Activated T-helper 1 cell treated with Interleukin-2 at 50 U/mL for 16 hours (primary cell): ENCODE results near the gene TFDP2.
"Not testable (repeated sequence)": the region's sequence is repeated elsewhere in the genome, so short reads cannot be mapped to it uniquely, and the experiment has no call there.

Experiments used
- DNase-seq: peaks from one replicate; pipeline ENCODE4 v3.0.0-alpha.2; 2020; ENCODE audit warnings: low read depth

Gene TFDP2

DNA sequence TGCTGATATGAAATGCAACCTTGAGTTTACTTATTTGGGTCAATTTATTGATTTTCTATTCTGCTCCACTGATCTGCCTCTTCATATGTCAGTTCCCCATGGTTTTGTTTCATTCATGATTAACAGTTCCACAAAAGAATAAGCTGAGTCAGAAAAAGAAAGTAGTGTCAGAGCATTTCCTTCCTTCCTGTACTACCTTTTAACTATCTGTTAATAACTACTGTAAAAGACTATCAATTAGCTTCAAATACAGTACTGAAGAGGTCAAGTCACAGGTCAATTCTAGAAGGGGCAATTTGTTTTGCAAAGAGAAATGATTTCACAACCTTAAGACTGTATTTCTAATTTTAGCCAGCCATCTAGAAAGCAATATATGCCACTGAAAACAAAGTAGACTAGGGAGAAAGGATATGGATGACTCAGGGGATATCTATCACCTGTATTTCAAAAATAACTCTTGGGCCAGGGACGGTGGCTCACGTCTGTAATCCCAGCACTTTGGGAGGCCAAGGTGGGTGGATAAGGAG lies 129.5 kb downstream of the TFDP2 start:
- no peak for DNase-seq

DNA sequence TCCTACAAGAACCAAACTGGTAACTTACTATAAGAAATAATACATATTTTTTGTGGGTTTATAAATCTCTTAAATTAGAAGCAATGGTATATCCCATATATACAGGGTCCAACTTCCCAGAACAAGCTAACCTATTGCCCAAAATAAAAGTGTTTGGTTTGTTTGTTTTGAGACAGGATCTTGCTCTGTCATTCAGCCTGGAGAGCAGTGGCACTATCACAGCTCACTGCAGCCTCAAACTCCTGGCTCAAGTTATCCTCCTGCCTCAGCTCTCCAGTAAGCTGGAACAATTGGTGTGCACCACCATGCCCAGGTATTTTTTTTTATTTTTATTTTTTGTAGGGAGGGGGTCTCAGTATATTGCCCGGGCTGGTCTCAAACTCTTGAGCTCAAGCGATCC lies 135.4 kb downstream of the TFDP2 start:
- DNase-seq, result no peak

DNA sequence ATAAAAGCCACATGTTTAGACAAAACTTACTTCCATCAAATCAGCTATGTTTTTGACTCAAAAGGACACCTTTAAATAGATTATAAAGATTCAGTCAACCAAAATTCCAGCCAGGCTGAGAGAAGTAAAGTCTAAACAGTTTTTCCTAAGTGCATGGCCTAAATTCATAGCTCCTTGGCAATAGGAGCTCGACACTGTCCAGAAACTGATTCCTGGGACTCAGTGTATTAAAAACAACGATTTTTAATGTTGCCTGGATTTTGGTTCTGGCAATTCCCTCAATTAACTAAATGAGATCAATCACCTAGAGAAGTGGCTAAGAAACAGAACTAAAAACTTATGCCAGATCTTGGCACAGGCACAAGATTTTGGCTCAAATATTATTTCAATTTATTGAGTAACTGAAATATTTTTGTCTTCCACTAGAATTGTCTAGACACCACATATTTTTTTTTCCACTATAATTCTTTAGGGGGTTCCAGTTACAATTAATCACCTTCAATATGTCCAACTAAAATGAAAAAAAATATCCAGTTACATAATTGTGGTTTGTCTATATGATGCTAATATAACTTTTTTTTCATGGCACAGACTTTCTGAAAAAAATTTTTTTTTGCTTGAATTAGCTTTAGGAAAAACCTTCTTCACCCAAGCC lies 135.9 kb downstream of the TFDP2 start:
- no peak for DNase-seq

DNA sequence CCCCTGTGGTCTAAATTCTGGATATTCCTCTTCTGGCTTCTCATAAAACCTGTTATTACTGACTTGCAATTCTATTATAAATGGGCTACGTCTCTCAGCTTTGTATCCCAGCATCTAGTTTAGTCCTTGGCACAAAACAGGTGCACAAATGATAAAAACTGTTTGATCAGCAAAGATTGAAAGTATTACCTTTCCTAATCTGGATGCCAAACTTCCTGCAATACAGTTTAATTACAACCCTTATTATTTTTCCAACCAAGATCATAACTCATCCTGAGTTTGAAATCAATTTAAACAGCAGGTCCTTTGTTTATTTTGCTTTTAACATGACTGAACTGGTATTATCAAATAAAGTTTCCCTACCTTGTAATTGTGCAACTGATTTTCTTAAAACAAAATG lies 140.3 kb downstream of the TFDP2 start:
- DNase-seq, result no peak

DNA sequence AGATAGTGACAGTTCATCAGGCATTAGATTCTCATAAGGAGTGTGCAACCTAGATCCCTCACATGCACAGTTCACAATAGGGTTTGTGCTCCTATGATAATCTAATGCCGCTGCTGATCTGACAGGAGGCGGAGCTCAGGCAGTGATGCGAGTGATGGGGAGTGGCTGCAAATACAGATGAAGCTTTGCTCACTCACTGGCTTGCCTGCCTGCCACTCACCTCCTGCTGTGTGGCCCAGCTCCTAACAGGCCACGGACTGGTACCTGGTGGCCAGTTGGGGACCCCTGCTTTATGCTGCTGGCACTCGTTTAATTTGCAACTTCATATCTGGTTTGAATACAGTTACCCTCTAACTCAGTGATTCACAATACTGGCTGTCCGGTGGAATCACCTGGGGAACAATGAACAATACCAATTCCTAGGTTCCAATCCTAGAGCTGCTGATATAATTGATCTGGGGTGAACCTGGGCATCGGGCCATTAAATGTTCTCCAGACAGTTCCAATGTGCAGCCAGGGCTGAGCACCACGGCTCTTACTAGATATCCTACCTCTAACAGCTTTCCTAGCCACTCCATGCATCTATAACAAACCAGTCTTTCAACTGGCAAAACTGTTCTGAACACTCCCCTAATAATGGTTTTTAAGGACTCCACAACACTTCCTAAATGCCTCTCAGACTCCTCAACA lies 141.5 kb downstream of the TFDP2 start:
- DNase-seq, result no peak

DNA sequence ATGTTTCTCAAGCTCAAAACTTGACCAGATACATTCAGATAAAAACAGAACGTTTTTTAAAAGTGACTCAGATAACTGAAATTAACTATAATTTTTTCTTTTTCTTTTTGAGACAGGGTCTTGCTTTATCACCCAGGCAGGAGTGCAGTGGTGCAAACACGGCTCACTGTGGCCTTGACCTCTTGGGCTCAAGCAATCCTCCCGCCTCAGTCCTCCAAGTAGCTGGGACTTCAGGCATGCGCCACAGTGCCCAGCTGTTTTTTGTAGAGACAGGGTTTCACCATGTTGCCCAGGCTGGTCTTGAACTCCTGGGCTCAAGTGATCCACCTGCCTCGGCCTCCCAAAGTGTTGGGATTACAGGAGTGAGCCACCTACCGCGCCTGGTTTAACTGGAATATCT lies 144.4 kb downstream of the TFDP2 start:
- not testable (repeated sequence) for DNase-seq

DNA sequence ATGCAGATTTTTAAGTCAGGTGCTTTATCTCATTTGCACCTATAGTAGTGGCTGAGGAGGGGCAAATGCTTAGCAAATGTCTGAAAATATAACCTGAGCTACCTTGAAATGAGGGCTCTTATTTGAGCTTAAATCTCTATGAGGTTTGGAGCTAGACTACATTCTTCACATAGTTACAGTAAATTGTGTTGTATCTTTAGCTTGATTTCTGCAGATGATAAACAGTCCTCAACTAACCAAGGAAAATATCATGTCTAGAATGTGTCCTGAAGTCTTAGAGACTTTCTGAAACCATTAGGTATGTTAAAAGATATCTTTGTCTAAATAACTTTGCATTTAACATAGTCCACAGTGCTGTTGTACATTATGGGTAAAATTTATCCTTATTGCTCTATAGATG lies 145.3 kb downstream of the TFDP2 start:
- no peak for DNase-seq

DNA sequence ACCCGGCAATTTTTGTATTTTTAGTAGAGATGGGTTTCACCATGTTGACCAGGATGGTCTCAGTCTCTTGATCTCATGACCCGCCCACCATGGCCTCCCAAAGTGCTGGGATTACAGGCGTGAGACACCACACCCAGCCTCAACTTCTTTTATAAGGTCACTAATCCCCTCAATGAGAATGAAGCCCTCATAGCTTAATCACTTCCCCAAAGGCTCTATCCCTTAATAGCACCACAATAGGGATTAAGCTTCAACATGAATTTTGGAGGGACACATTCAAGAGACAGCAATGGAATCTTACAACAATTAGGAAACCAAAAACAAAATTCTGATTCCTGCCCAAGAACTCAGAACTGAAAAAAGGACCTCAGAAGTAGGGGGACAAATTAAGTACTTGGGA lies 146.1 kb downstream of the TFDP2 start:
- no peak for DNase-seq

DNA sequence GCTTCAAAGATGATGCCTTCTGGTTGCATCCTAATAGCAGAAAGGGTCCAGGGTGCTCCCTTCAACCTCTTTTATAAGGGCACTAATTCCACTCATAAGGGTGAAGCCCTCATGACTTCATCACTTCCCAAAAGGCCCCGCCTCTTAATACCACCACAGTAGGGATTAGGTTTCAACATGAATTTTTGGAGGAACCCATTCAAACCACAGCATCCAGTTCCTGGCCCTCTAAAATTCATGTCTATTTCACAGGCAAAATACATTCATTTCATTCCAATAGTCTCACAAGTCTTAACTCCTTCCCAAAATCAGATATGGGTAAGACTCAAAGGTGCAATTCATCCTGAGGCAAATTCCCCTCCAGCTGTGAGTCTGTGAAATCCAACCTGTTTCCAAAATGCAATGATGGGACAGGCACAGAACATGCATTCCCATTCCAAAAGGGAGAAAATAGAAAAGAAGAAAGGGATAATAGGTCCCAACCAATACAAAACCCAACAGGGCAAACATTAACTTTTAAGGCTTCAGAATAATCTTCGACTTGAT lies 148.9 kb downstream of the TFDP2 start:
- no peak for DNase-seq

DNA sequence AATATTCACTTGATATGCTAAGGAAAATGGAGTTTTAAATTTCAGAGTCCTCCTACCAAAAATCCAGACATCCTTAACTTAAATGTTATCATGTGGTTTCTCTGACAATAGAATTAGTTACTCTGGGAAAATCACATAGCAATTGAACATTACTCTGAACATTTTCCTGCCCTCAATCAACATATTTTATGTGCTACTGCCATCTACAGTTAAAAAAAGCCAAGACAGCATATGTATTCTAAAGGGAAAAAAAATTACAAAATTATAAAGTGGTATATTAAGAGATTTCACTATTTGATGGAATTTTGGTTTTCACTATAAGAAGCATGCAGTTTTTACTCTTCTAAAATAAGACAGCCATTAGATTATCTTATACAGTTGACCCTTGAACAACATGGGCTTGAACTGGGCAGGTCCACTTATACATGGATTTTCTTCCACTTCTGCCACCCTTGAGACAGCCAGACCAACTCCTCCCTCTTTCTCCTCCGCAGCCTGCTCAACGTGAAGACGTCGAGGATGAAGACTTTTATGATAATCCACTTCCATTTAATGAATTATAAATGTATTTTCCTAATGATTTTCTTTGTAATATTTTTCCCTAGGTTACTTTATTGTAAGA lies 150.6 kb downstream of the TFDP2 start:
- no peak for DNase-seq

DNA sequence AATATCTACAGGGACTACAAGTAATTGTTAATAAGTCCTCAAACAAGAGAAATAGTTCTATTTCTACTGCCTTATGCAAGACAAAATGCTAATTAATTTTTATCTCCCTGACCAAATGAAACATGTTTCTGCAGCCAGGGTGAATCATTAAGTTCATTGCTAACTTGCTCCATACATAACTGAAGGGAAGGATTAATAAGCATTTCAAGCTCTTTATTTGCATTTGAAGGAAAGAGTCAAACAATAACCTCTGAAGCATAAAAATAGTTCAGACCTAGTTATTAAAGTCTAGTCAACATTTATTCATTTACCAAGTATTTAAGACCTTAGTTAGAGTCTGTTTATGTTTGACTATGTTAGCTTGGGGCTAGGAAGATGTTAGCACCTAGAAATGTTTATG lies 152.9 kb downstream of the TFDP2 start:
- DNase-seq, result no peak

DNA sequence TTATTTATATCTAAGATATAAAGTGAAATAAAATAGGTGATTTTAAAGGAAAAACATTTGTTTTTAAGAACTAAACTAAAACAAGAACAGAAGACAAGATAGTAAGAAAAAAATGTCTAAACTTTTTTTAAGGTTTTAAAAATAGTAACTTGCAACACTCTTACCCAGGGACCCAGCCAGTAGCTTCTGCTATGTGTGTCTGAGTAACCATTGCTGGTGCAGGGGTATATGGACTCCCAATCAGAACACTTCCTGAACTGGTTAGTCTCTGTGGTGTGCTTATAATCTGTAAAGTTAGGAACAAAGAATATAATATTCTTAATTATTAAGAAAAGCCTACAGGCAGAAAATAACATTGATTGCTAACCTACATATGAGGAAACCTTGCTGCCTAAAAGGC lies 154.5 kb downstream of the TFDP2 start:
- no peak for DNase-seq

DNA sequence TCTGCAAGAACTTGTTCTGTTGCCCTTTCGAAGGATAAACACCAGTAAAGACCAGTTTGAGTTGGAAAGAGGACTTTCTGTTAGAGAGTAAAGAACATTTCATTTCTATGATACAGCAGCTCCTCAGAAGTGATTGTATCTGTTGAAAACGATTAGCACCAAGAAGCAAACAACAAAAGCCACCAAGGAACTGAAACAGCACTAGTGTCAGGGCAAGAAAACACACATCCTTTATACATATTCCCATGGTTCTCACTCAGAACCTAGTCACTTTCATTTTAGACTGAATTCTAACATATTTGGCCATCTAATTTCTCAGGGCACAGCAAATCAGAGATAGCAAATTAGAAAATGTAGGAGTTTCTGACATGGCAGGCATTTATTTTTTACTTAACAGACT lies 156.8 kb downstream of the TFDP2 start:
- no peak for DNase-seq

DNA sequence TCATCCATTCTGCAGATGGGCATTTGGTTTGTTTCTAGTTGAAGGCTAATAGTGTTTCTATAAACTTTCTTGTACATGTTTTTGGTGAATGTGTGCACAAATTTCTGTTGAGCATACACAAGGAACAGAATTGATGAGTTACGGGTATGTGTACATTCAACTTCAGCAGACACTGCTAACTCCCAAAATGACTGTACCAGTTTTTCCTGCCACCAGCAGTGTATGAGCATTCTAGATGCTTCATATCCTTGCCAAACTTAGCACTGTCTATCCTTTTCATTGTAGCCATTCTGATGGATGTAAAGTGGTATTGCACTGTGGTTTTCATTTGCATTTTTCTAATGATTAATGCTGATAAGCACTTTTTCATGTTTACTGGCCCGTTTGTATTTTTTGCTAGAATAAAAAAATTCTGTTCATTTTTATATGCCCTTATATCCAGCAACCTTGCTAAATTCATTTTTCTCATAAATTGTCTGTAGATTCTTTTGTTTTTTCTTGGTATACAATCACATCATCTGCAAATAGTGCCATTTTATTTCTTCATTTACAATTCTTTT lies 162.7 kb downstream of the TFDP2 start:
- DNase-seq, result no peak

DNA sequence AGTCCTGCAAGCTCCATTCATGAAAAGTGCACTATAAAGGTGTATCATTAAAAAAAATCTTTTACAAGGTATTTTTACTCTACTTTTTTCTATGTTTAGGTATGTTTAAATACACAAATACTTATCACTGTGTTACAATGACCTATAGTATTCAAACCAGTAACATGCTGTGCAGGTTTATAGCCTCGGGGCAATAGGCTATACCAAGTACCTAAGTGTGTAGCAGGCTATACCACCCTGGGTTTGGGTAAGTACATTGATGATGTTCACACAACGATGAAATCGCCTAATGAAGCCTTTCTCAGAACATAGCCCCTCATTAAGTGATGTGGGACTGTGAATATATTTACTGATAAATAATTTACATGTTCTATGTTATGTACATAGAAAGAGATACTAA lies 168.3 kb downstream of the TFDP2 start:
- no peak for DNase-seq

DNA sequence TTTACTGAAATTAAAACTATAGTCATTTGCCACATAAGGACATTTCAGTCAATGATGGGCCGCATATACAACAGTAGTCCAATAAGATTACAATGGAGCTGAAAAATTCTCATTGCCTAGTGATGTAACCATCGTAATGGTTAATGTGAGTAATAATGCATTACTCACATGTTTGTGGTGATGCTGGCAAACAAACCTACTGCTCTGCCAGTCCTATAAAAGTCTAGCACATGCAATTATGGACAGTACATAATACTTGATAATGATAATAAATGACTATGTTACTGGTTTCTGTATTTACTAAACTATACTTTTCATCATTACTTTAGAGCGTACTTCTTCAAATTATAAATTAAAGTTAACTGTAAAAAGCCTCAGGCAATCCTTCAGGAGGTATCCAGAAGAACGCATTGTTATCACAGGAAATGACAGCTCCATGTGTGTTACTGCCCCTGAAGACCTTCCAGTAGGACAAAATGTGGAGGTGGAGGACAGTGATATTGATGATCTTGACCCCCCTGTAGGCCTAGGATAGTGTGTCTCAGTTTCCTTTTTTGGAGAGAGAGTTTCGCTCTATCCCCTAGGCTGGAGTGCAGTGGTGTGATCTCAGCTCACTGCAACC lies 170.2 kb downstream of the TFDP2 start:
- DNase-seq, result no peak

DNA sequence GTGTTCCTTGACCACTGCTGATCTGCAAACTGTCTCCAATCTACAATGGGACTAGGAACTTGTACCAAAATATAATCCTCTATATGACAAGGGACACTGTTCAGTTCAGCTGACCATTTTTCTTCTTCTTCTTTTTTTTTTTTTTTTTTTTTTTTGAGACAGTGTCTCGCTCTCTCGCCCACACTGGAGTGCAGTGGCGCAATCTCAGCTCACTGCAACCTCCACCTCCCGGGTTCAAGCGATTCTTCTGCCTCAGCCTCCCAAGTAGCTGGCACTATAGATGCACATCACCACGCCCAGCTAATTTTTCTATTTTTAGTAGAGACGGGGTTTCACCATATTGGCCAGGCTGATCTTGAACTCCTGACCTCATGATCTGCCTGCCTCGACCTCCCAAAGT lies 174.6 kb downstream of the TFDP2 start:
- DNase-seq, result not testable (repeated sequence)

DNA sequence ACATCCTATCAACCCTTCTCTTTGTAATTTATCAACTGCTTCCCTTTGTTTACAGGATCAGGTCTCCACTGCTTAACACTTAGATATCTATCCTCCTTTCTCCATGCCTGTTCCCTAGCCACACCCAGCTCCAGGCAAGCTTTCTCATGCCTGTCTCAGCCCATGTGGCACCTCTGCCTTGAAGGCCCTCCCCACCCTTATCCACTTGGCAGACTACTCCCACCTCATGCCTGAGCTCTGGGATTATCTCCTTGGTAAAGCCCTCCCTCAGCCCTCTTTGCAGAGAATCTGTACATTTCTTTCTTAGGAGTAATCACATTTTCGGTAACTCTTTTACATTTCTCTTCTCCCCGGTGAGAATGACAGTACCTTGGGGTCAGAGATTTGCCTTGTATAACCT lies 176.9 kb downstream of the TFDP2 start:
- no peak for DNase-seq

DNA sequence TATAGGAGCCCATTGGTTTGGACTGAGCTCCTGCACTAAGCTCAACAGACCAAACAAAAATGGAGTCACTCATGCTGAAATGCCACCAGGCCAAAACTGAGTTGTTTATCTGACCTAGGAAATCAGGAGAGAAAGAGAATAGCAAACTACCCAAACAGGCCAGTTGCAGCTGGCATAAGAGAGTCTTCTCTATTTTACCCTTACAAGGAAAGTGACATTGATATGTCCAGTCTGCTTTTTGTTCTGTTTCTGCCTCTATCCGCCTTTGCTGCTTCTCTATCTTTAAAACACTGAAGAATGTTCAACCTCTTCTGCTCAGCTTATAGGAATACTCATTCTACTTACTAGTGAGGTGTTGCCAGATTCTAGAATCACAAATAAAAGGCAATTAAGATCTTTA lies 177.8 kb downstream of the TFDP2 start:
- no peak for DNase-seq

DNA sequence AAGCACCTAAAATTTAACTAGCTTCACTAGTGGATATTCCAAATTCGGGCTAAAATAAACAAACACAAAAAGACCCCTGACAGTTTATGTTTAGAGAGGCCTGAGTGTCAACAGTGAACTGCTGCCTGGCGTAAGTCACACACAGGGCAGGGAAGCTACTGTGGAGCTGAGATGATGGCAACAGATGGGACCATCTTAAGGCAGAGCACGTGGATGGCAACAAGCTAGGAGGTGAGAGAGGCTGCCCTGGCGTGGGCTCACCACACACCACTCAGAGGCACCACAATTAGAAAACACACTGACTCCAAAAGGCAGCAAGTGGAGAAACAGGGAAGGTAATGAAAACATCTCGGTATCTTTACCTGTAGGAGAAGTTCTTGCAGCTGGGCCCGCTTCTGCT lies 179.6 kb downstream of the TFDP2 start:
- no peak for DNase-seq

DNA sequence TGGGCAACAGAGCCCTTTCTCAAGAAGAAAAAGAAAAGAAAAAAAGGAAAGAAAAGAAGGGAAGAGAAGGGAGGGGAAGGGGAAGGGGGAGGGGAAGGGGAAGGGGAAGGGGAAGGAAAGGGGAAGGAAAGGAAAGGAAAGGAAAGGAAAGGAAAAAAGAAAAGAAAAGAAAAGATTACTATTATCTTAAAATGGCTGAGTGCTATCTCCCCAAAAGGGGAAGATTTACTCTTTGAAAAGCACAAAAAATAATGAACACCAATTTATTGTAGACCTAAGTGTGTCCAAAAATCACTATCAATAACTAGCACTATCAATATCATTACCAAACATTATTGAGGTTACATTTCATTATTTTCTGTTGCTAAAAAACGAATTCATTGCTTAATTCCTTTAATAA lies 183.9 kb downstream of the TFDP2 start:
- DNase-seq, result no peak

DNA sequence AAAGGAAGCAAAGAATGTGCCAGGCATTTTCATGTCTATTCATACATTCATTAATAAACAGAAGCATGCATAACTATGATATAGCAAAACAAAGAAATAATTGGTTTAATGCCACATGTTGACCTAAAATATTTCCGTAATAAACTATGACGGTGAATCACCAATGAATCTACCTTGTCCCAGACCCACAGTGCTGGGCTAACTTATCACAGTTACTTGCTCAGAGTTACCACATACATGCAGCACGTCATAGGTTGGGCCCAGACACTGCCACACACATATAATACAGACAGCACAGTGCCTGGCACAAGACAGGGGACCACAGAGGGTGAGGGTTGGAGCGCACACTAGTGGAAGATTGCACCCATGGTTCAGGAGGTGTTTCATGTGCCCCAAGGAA lies 186.0 kb downstream of the TFDP2 start:
- DNase-seq, result no peak
